HL-60 (cell line): Measurements from ENCODE around the gene FOXL2NB.

Source experiments
- DNase-seq, 2 experiments: peaks; one replicate each; pipeline ENCODE4 v3.0.0-alpha.2; 2010 to 2020; ENCODE audit warnings: low read depth in 1 of 2, low spot score in 1 of 2
- H3K27ac ChIP-seq: fragments of 250-450 bp; sonication (Bioruptor Pico); replicated peaks from 2 replicates; pipeline ENCODE4 v1.5.1; 2020; ENCODE audit warnings: mild to moderate bottlenecking, moderate library complexity
- H3K27me3 ChIP-seq: fragments of 250-450 bp; sonication (Bioruptor Pico); 2 replicates; pipeline ENCODE4 v1.5.1; 2021; ENCODE audit warnings: mild to moderate bottlenecking, moderate library complexity; ENCODE audit not compliant: insufficient read depth, poor library complexity, severe bottlenecking
- H3K4me3 ChIP-seq: replicated peaks from 2 replicates; pipeline ENCODE4 v1.5.1; 2011; ENCODE audit warnings: mild to moderate bottlenecking, control low read depth, low read length; ENCODE audit not compliant: insufficient read depth
- CTCF ChIP-seq: IDR thresholded peaks from one replicate; pipeline ENCODE4 v1.5.1; 2011; ENCODE audit warnings: low read length, control low read depth, inconsistent platforms; ENCODE audit not compliant: insufficient read depth
- GABPA ChIP-seq: IDR thresholded peaks from 2 replicates; pipeline ENCODE4 v1.6.1; 2012; ENCODE audit warnings: low read depth
- POLR2AphosphoS5 ChIP-seq: IDR thresholded peaks from 2 replicates; pipeline ENCODE4 v1.6.1; 2012; ENCODE audit warnings: low read depth
- REST ChIP-seq: IDR thresholded peaks from 2 replicates; pipeline ENCODE4 v1.6.1; 2012; ENCODE audit warnings: low read depth; ENCODE audit not compliant: insufficient replicate concordance
- SPI1 ChIP-seq: IDR thresholded peaks from 2 replicates; pipeline ENCODE4 v1.6.1; 2012; ENCODE audit warnings: low read depth, mild to moderate bottlenecking, borderline replicate concordance

Gene FOXL2NB

GRCh38 chr3:138941259-138941885 is 5.6 kb upstream of the FOXL2NB start:
- H3K27ac ChIP-seq: no peak overlapping the region
- no peak for DNase-seq
- H3K27me3 ChIP-seq: peaks cover 89% of the 10 kb centered on the region
- H3K4me3 ChIP-seq: no peak overlapping the region
- peak; percentile 31 for TF ChIP-seq CTCF
- TF ChIP-seq SPI1: no peak
- TF ChIP-seq REST: no peak
- TF ChIP-seq POLR2AphosphoS5: no peak
- TF ChIP-seq GABPA: no peak

GRCh38 chr3:138942271-138942670 is 4.7 kb upstream of the FOXL2NB start:
- H3K27me3 ChIP-seq: peaks cover 89% of the 10 kb centered on the region
- DNase-seq: no peak
- H3K27ac ChIP-seq: no peak overlapping the region
- no peak overlapping the region for H3K4me3 ChIP-seq
- TF ChIP-seq POLR2AphosphoS5 (no peak), CTCF (no peak), GABPA (no peak), REST (no peak), SPI1 (no peak)

- H3K27ac ChIP-seq: no peak overlapping the region
- peaks cover 89% of the 10 kb centered on the region for H3K27me3 ChIP-seq
- DNase-seq: no peak
- H3K4me3 ChIP-seq: no peak overlapping the region
- TF ChIP-seq POLR2AphosphoS5 (no peak), REST (no peak), SPI1 (no peak), GABPA (no peak), CTCF (no peak)
Observed at GRCh38 chr3:138942861-138943623, 4.0 kb upstream of the FOXL2NB start.
